Eye (tissue), 1 donor: Measurements from ENCODE around the gene GALK1.
A peak's percentile ranks its signal among the peaks of the same experiment; 100 is the strongest.

Experiments
- DNase-seq: peaks from one replicate; pipeline ENCODE4 v3.0.0-alpha.2; 2015

The GALK1 gene

GRCh38 chr17:75749545-75750389 lies 15.2 kb downstream of the GALK1 start:
- DNase-seq = peak; percentile 89

- DNase-seq = no peak
Measured at GRCh38 chr17:75748706-75749105, 16.3 kb downstream of the GALK1 start.

DNA sequence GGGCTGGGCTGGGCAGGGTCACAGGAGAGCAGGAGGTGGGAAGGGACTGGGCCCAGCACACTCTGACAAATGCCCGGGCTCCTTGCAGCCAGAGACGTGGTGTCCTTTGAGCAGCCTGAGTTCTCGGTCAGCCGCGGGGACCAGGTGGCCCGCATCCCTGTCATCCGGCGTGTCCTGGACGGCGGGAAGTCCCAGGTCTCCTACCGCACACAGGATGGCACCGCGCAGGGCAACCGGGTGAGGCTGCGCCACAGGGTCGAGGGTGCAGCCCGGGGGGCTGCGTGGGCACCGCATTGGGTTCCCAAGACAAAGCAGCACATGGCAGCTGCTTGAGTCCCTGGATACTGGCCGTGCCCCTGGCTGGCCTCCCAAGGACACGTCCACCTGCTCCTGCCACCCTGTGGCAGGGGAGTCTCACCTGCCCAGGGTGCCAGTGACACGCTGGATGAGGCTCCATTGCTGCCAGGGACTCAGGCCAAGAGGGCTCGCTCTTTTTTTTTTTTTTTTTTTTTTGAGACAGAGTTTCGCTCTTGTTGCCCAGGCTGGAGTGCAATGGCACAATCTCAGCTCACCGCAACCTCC lies 21.3 kb downstream of the GALK1 start:
- no peak for DNase-seq

DNA sequence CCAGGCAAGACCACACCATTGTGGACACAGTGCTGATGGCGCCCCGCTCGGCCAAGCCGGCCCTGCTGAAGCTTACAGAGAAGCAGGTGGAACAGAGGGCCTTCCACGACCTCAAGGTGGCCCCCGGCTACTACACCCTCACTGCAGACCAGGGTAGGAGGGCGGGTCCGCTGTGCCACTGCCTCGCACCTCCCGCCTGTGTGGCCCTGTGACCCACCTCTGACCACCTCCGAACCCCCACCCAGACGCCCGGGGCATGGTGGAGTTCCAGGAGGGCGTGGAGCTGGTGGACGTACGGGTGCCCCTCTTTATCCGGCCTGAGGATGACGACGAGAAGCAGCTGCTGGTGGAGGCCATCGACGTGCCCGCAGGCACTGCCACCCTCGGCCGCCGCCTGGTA lies 22.7 kb downstream of the GALK1 start:
- no peak for DNase-seq

- DNase-seq = no peak
Measured at GRCh38 chr17:75740631-75741077, 24.3 kb downstream of the GALK1 start.

DNA sequence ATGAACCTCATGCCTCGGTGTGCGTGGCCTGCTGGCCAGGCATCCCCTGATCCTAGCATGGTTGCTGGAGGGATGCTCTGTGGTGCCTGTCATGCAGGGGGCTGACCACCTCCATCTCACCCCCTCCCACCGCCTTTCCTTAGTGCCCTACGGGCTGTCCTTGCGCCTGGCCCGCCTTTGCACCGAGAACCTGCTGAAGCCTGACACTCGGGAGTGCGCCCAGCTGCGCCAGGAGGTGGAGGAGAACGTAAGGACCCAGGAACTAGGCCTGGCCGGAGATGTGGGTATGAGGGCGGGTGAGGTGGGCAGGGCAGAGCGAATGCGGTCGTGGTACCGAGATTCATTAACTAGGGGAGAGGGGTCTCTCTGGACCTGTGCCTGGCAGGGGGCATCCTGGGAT lies 24.8 kb downstream of the GALK1 start:
- no peak for DNase-seq

- DNase-seq = no peak
Measured at GRCh38 chr17:75739801-75740200, 25.2 kb downstream of the GALK1 start.

GRCh38 chr17:75739174-75739573 lies 25.8 kb downstream of the GALK1 start:
- DNase-seq = no peak

DNA sequence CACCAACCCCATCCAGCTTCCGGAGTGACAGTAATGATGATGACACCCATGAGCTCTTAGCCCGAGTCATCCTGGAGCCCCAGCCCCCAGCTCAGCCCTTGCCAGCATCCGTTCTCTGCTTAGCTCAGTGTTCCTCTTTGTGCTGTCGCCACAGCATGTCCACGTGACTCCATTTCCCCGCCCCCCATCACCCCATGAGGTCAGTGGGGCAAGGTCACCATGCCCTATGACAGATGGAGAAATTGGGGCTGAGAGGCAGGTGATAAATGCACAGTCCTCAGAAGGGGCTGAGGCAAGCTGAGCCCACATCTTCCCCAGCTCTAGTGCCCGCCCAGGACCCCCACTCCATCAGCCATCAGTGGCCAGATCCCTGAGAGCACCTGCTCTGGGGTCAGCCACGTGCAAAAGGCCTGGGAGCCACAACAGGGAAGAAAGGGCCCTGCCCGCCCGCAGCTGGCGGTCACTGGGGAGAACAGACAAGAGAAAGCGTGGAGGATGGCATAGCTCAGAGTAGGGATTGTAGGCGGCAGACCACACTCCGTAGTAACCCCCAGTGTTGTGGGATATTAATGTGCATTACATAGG lies 26.7 kb downstream of the GALK1 start:
- peak; percentile 14 for DNase-seq

GRCh38 chr17:75737133-75737962 lies 27.6 kb downstream of the GALK1 start:
- no peak for DNase-seq

GRCh38 chr17:75736173-75736835 lies 28.7 kb downstream of the GALK1 start:
- DNase-seq = no peak

DNA sequence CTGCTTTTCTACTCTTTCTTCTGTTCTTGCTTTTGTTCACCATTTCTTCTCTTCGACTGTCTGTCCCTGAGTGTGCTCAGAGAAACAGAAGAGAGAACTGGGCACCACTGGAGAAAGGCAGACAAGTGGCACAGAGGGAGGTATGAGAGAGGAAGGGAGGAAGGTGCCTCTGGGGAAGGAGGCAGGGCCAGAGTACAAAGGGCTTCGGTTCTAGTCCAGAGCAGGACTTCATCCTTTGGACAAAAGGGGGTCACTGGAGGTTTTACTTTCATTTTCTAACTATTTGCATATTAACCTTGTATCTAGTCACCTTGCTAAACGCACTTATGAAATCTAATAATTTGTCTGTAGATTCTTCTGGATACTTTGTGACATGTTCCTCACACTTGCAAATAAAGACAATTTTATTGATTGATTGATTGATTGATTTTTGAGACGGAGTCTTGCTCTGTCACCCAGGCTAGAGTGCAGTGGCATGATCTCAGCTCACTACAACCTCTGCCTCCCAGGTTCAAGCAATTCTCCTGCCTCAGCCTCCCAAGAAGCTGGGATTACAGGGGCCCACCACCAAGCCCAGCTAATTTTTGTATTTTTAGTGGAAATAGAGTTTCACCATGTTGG lies 30.2 kb downstream of the GALK1 start:
- no peak for DNase-seq

- no peak for DNase-seq
Measured at GRCh38 chr17:75733471-75733870, 31.5 kb downstream of the GALK1 start.

DNA sequence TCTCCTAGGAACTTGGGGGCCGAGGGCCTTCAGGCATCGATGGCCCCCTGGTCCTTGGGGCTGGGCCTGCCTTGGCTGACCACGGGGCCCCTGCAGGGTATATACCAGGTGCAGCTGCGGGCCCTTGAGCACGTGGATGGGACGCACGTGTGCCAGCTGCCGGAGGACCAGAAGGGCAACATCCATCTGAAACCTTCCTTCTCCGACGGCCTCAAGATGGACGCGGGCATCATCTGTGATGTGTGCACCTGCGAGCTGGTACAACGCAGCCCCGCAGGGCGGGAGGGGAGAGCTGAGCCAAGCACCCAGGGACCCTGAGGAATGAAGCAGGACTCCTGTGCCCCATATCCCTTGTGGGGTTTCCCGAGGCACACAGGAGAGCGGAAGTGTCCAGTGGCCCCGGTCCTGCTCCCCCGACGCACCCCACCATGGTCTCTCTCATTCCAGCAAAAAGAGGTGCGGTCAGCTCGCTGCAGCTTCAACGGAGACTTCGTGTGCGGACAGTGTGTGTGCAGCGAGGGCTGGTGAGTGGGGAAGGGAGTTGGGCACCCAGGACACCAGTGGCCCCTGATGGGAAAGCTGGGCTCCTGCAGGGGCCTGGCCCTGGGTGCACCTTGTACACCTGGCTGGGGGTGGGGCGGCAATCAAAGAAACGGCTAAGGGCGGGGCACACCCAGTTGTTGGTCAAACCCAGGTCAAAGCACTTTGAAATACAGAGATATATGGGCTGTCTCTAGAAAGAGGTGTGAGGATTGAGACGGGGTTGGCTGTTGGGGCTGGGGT lies 33.1 kb downstream of the GALK1 start:
- no peak for DNase-seq

GRCh38 chr17:75731086-75731715 lies 33.8 kb downstream of the GALK1 start:
- DNase-seq = no peak

GRCh38 chr17:75730065-75730464 lies 34.9 kb downstream of the GALK1 start:
- no peak for DNase-seq

GRCh38 chr17:75729351-75729750 lies 35.6 kb downstream of the GALK1 start:
- no peak for DNase-seq

DNA sequence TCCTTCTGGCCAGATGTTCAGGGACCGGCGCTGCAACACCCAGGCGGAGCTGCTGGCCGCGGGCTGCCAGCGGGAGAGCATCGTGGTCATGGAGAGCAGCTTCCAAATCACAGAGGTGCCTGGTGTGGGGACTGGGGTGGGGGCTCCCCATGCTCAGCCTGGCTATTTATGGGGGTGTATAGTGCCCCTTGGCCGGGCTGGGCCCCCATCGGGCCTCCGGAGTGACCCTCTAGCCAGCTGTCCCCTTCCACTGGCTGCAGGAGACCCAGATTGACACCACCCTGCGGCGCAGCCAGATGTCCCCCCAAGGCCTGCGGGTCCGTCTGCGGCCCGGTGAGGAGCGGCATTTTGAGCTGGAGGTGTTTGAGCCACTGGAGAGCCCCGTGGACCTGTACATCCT lies 37.6 kb downstream of the GALK1 start:
- no peak for DNase-seq

GRCh38 chr17:75725504-75725903 lies 39.5 kb downstream of the GALK1 start:
- no peak for DNase-seq
